ENCODE results near the gene SIN3B.

The SIN3B gene

DNA sequence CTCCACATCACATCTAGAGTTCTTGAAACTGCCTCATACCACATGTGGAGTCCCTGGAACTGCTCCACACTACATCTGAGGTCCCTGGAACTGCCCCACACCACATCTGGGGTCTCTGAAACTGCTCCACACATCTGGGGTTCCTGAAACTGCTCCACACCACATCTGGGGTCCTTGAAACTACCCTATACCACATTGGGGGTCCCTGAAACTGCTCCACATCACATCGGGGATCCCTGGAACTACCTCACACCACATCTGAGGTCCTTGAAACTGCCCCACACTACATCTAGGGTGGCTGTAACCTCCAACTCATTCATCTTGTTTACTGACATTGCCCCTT, 93.4 kb downstream of the SIN3B start:
- H3K4me3 ChIP-seq (ENCODE audit: low read depth, low read length), result no peak overlapping the region
- TF ChIP-seq, protein P1, sequence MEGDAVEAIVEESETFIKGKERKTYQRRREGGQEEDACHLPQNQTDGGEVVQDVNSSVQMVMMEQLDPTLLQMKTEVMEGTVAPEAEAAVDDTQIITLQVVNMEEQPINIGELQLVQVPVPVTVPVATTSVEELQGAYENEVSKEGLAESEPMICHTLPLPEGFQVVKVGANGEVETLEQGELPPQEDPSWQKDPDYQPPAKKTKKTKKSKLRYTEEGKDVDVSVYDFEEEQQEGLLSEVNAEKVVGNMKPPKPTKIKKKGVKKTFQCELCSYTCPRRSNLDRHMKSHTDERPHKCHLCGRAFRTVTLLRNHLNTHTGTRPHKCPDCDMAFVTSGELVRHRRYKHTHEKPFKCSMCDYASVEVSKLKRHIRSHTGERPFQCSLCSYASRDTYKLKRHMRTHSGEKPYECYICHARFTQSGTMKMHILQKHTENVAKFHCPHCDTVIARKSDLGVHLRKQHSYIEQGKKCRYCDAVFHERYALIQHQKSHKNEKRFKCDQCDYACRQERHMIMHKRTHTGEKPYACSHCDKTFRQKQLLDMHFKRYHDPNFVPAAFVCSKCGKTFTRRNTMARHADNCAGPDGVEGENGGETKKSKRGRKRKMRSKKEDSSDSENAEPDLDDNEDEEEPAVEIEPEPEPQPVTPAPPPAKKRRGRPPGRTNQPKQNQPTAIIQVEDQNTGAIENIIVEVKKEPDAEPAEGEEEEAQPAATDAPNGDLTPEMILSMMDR (IDR thresholded peaks at IDR 0.05; ENCODE audit: insufficient read depth, low read depth, low read length, missing control alignments), result no peak
- DNase-seq (ENCODE audit: low read depth), result no peak

DNA sequence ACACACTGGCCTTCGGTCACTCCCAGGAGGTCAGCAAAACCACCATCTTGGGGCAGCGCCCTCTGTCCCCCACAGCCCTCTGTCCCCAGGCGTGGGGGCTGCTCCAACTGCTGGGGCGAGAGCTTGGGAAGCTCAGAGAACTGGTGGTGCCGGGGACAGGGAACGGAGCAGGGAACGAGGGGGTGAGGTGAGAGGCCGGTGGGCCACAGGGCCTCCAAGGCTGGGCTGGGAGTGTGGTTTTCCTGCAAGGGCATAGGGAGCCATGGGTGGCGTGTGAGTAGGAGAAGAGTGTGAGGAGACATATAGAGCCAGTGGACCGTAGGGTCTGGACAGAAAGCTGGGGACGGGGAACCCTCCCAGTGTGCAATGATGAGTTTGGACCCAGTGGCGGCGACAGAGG, 93.8 kb downstream of the SIN3B start:
- TF ChIP-seq, protein P1 (IDR thresholded peaks at IDR 0.05; ENCODE audit: insufficient read depth, low read depth, low read length, missing control alignments), result no peak
- DNase-seq (ENCODE audit: low read depth), result no peak
- H3K4me3 ChIP-seq (ENCODE audit: low read depth, low read length), result no peak overlapping the region

DNA sequence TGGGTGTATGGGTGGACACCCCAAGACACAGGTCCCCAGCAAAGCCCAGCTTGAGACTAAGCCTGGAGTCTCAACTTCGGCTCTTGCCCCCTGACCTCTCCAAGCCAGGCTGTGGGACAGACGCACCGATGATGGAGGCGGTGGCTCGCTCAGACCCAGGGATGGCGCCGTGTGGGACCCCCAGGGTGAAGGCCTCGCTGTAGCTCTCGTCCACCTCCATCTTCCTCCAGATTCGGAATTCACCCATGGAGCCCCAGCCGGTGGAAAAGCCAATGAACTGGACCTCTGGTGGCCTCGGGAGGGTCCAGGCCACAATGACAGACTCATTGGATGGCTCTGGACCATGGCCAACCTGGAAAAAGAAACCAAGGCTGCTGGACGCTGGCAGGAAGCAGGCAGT, 98.7 kb downstream of the SIN3B start:
- no peak for DNase-seq (ENCODE audit: low read depth)
- no peak overlapping the region for H3K4me3 ChIP-seq (ENCODE audit: low read depth, low read length)
- TF ChIP-seq, protein P1 (IDR thresholded peaks at IDR 0.05; ENCODE audit: insufficient read depth, low read depth, low read length, missing control alignments), result no peak

DNA sequence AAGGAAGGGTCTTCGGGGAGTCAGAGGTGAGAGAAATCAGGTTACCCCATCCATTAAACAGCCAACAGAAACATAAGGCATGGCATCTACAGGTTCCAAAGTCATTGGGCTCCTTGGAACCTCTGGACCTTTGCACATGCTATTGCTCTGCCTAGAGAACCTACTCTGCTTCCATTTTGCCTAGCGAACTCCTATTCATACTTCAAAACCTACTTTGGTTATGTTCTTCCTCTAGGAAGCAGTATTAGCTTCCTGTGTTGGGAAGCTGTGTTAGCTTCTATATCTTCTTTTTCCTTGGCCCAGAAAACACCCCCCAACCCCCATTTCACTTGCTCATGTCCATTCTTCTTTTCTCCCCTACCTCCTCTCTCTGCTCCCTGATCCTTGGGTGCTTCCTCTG, 99.2 kb downstream of the SIN3B start:
- TF ChIP-seq, protein P1 (IDR thresholded peaks at IDR 0.05; ENCODE audit: insufficient read depth, low read depth, low read length, missing control alignments), result no peak

DNA sequence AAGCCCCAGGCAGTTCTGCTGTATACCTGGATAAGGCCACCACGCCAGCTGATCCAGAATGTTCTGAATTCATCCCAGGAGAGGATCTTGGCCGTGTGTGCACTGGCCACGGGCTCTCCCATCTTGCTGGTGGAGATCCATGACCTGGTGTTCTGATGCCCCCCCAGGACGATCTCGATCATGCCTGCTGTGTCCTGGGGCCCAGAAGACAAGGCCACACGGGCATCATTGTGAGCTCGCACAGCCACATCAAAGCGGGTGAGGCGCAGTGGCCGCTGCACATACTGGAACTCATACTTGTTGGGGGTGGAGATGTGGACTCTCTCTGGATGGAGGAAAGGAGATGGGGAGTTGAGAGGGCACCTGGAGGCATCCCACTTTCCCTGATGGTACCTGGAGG, 99.7 kb downstream of the SIN3B start:
- H3K4me3 ChIP-seq (ENCODE audit: low read depth, low read length), result no peak overlapping the region
- TF ChIP-seq, protein P1 (IDR thresholded peaks at IDR 0.05; ENCODE audit: insufficient read depth, low read depth, low read length, missing control alignments), result no peak
- DNase-seq (ENCODE audit: low read depth), result no peak

More for the DNA sequence above, 99.2 kb downstream of the SIN3B start:
- H3K4me3 ChIP-seq (ENCODE audit: low read depth, low read length), result no peak overlapping the region
- no peak for DNase-seq (ENCODE audit: low read depth)
